NCI-H526 (cell line): Measurements from ENCODE around the gene TIMM29.
"Not testable (repeated sequence)": the region's sequence is repeated elsewhere in the genome, so short reads cannot be mapped to it uniquely, and the experiment has no call there.

Experiments
- DNase-seq, 2 experiments: peaks; one replicate each; lab custom pipeline; 2025; lab: John Stamatoyannopoulos, UW

The TIMM29 gene

DNA sequence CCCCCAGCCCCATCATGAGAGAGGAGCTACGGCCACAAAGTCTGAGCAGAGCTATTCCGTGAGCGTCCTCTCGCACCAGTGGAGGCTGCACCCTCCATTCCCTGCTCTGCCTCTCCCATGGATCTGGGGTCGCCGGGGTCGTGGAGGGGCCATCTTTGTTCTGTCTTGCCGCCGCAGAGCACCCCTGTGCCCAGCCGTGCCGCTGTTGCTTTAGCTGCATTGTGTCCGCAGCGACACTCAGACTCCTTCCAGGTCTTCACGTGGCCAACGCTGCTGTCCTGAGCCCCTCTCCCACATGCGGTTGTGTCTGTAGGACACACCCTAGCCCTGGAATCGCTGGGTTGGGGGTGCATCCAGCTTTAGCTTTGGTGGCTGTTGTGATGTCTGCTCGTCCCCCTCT lies 16.0 kb upstream of the TIMM29 start:
- no peak for DNase-seq

DNA sequence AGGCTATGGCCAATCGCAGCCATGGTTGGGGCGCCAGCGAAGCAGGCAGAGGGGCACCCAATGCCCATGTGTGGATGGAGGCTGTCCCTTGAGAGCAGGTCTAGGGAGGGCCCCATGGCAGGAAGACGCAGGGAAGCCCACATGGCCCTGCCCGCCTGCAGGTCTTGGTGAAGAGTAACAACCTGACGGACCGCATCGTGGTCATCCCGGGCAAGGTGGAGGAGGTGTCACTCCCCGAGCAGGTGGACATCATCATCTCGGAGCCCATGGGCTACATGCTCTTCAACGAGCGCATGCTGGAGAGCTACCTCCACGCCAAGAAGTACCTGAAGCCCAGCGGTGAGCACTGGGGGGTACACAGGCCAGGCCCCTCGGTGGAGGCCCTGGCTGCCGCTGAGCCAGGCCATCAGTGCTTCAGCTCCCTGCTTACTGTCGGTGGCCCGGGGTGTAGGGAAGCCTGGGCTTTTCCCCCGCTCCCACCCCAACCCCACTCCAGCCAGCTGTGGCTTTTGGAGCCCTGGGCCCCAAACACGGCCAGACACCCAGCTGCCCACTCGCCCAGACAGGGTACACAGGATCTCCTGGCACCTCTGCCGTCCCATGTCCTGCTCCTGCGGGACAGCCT lies 14.8 kb upstream of the TIMM29 start:
- no peak for DNase-seq

DNA sequence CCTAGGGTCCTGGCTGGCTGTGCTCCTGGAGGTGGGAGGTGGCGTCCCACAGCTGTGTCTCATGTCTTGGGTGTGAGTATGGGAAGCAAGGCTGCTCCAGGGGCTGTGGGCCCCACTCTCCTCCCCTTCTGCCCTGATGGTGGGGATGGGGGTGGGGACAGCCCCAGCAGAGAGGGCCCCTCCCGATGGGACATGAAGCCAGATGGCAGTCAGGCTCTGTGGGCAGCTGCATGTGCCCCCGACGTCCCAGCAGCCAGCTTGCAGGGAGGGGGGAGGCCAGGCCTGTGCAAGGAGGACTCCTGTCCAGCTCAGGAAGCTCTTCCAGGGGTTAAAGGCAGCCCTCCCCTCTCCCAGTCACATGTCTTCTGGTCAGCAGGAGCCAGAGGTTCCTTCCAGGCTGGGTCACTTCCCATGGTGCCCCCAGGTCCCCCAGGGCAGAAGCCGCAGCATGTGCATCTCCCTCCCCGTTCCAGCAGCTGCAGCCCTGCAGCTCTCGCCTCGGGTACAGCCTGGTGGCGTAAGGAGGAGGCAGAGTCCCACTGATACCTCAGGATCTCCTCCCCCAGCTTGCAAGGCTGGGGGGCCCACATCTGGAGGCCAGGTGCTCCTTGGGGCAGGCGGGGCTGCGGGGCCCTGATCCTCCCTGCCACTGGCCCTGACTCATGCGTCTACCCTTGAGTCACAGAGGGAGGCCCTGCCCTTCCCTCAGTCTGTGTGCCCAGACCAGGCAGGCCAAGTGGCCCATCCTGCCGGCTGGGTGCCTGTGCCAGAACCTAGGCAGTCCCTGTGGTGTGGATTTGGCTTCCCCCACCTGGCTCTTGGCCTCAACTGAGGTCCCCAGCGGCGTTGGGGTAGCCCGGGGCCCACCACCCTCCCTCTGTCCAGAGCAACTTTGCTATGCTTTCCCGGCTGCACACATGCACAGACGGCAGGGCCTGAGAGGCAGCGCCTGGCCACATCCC lies 13.2 kb upstream of the TIMM29 start:
- no peak for DNase-seq

DNA sequence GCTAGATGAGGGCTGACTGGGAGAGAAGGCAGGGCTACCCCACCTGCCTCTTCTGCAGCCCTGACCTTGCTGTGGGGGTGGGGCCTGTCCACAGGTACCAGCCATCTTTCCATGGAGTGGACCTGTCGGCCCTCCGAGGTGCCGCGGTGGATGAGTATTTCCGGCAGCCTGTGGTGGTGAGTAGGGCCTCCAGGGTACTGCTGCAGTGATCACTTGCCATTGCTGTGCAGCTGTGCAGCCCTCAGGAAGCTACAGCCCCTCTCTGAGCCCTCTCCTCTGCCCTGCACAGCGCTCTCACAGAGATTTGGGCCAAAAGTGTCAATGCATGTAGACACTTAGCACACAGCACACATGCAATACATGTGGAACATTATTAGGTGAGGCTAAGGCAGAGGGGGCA lies 12.0 kb upstream of the TIMM29 start:
- DNase-seq = no peak

DNA sequence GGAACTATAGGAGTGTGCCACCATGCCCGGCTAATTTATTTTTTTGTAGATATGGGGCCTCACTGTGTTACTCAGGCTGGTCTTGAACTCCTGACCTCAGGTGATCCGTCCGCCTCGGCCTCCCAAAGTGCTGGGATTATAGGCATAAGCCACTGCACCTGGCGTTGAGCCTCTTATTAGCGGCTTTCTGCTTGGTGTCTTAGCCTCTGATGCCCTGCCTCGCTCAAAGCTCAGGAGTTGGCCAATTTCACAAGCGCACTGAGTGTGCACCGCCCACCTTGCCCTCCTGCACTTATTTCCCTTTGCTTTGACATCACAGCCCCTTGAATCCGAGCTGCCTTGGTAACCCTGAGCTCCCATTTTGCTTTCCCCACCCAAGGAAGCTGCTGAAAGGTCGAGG lies 10.3 kb upstream of the TIMM29 start:
- DNase-seq = no peak

DNA sequence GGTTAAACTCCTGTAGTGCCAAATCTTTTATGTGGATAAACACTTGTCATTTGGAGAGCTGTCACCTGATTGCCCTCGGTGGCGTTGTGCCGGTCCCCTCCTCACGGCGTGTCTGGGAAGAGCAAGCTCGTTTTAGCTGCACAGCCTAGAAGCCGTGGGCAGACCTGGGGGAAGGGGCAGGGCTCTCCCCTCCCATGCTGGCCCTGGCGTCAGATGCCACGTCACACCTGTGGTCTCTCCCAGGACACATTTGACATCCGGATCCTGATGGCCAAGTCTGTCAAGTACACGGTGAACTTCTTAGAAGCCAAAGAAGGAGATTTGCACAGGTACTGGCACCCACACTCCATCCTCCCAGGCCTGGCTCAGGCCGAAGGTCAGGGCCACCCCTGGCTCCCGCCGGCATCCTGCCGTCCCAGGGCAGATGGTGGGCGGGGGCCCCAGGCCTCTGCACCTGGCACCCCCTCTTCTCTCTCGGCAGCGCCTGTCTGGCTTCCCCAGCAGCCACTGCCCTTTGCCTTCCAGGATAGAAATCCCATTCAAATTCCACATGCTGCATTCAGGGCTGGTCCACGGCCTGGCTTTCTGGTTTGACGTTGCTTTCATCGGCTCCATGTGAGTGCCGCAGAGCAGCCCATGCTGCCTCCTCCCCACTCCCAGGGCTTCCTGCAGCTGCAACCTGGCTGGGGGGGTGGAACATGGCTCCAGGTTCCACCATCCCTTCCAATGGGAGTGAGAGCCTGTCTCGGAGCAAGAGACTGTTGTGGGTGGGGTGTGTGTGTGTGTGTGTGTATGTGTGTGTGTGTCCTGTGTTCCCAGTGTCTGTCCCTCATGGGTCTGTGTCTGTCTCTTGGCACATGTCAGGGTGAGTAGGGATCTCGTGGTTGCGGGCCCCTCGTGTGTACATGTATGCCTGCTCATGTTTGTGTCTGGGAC lies 9.0 kb upstream of the TIMM29 start:
- no peak for DNase-seq

DNA sequence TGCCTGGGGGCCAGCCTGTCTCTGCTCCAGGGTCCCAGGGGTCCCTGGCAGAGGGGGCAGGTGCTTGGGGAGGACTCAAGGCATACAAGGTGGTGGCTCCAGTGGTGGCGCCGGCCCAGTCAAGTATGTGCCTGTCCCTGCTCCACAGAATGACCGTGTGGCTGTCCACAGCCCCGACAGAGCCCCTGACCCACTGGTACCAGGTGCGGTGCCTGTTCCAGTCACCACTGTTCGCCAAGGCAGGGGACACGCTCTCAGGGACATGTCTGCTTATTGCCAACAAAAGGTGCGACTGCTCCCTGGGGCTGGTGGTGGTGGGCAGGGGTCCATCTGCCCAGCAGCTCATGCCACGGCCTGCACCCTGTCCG lies 8.3 kb upstream of the TIMM29 start:
- no peak for DNase-seq

DNA sequence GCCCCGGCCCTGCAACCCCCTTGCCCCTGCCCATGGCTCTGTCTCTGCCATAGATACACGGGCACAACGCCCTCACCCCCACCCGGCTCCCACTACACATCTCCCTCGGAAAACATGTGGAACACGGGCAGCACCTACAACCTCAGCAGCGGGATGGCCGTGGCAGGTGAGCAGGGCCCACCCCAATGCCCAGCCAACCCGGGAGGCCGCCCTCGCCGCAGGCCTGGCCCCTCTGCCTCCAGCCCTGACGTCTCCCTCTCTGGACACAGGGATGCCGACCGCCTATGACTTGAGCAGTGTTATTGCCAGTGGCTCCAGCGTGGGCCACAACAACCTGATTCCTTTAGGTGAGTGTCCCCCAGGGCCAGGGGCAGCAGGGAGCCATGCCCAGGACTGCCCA lies 7.8 kb upstream of the TIMM29 start:
- no peak for DNase-seq

DNA sequence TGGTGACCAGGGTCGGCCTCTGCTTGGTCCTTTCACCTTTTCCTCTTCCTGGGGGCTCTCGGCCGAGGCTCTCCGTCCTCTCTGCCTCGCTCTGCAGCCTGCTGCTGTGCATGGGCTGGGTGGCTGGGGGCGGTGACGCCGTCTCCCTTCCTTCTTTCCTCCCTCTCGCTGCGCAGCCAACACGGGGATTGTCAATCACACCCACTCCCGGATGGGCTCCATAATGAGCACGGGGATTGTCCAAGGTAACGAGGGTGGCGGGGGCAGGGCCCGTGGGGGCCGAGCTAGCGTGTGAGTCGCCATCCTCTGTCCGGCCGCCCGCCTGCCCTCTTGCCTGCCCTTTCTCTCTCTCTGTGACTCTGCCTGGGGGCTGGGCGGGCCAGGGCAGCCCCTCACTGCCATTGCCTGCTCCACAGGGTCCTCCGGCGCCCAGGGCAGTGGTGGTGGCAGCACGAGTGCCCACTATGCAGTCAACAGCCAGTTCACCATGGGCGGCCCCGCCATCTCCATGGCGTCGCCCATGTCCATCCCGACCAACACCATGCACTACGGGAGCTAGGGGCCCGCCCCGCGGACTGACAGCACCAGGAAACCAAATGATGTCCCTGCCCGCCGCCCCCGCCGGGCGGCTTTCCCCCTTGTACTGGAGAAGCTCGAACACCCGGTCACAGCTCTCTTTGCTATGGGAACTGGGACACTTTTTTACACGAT lies 7.3 kb upstream of the TIMM29 start:
- DNase-seq = no peak

DNA sequence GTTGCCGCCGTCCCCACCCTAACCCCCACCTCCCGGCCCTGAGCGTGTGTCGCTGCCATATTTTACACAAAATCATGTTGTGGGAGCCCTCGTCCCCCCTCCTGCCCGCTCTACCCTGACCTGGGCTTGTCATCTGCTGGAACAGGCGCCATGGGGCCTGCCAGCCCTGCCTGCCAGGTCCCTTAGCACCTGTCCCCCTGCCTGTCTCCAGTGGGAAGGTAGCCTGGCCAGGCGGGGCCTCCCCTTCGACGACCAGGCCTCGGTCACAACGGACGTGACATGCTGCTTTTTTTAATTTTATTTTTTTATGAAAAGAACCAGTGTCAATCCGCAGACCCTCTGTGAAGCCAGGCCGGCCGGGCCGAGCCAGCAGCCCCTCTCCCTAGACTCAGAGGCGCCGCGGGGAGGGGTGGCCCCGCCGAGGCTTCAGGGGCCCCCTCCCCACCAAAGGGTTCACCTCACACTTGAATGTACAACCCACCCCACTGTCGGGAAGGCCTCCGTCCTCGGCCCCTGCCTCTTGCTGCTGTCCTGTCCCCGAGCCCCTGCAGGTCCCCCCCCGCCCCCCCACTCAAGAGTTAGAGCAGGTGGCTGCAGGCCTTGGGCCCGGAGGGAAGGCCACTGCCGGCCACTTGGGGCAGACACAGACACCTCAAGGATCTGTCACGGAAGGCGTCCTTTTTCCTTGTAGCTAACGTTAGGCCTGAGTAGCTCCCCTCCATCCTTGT lies 6.5 kb upstream of the TIMM29 start:
- DNase-seq = no peak

DNA sequence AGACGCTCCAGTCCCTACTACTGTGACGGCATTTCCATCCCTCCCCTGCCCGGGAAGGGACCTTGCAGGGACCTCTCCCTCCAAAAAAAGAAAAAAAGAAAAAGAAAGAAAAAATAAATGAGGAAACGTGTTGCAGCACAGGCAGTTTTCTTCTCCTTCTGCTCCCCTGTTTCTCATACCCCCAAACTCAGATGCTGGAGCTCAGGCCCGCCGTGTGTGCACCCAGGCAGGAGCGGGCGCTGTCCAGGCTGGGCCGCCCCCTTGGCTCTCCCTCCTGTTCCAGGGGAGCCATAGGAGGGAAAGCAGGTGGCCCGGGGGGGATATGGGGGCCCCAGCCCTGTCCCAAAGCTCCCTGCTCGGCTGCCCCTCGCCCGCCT lies 6.0 kb upstream of the TIMM29 start:
- no peak for DNase-seq

DNA sequence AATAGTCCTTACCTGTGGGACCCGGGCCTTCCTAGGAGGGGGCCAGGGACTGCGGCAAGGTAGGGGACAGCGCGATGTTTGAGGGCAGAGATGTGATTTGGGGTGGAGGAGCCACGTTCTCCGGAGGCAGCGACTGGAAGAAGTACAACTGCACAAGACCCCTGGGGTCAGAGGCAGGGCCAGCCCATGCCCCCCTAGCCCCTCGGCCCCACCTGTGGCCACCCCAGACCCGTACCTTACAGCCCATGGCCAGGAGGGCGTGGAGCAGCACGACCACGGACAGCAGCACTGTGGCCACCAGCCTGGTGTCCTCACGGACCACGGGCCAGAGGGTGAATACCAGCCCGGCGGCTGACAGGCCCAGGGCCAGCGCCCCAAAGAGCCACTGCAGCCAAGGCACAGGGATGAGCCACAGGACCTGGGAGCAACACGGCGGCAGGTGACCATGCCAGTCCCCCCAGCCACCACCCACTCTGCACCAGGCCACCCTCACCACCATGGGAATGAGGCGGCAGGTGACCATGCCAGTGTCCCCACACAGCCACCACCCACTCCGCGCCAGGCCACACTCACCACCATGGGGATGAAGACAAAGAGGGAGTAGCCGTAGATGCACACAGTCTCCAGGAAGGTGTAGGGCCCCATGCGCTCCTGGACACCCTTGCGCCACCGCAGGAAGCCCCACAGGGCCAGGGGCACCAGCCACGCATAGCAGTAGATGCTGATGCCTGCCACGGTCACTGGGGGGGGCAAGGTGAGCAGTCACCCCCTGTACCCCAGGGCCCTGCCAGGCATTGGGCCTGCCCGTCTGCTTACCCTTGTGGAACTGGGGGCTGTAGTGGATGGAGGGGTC lies 5.1 kb upstream of the TIMM29 start:
- no peak for DNase-seq

DNA sequence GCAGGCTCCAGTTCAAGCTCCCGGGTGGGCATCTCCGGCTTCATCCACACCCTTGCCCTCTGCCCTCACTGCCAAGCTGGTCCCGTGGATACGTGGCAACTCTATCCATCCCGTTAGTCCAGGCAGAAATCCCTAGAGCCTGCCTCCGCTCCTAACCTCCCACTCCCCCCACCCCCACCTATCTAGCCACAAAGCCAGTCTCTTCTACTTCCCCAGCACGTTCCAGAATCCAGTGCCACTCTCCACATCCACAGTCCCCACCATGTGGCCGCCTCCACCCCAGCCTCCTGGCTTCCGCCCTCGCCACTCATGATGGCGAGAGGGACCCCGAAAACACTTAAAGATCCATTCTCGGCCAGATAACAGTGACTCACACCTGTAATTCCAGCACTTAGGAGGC lies 4.0 kb upstream of the TIMM29 start:
- DNase-seq = no peak

DNA sequence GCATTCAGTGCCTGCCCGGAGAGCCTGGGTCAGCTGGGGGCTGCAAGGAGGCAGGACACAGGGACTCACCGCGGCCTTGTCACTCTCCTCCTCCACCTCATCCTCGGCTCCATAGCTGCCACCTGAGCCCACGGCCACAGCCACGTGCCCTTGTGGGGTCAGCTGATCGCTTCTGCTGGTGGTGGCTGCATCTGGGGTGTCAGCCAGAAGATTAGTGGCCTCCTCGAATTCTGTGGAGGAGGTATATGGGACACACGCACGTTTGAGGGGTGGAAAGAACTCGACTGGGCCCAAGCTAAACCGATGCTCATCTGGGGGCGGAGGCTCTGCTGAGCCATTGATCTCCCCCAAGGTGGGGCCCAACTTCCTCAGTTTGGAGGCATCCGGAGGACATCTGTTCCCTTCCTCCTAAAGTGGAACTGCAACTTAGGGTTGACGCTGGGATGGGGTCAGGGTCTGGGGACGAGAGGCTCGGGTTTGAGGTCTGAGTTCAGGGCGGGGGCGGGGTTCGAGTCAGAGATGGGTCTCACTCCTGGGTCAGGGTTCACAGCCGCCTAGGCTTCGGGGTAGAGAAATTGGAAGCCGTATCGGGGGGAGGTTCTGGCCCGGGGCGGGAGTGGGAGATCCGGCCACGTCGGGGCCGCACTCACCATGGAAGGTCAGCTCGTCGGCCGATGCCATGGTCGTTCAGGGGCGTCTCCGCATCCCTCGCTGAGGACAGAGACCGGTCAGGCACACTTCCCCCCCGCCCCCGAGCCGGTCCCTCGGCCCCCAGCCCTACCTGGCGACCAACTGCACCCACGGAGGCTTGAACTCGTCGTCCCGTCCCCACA lies 665 bp upstream of the TIMM29 start:
- DNase-seq = no peak

DNA sequence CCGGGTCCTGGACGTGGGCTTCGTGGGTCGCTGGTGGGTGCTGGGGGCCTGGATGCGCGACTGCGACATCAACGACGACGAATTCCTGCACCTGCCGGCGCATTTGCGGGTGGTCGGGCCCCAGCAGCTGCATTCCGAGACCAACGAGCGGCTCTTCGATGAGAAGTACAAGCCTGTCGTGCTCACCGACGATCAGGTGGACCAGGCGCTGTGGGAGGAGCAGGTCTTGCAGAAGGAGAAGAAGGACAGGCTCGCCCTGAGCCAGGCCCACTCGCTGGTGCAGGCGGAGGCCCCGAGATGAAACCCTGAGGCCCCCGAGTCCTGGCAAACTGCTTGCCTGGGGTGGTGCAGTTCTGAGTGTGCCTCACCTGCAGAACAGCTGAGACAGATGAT lies 787 bp downstream of the TIMM29 start:
- DNase-seq = no peak

DNA sequence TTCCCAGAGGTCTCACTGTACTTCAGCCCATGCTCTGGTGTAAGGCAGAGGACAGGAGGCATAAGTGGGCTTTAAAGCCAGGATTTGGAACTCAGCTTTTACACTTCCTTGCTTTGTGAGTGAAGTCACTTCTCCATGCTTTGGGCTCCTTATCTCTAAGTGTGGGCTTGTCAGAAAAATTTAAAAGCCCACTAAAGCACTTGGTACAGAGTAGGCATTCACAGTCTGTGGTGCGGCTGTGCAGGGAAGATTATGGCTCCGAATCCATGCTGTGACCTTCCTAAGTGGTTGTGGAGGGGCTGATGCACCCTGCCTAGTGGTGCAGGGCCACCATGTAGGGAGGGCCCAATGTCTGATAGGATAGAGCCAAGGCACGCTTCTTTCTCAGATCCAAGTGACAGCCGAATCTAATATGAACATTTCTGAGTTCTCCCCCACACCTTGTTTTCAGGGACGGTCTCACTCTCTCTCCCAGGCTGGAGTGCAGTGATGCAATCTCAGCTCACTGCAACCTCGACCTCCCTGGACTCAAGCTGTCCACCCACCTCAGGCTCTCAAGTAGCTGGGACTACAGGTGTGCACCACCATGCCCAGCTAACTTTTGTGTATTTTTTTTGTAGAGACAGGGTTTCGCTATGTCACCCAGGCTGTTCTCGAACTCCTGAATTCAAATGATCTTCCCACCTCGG lies 6.9 kb downstream of the TIMM29 start:
- DNase-seq = no peak

DNA sequence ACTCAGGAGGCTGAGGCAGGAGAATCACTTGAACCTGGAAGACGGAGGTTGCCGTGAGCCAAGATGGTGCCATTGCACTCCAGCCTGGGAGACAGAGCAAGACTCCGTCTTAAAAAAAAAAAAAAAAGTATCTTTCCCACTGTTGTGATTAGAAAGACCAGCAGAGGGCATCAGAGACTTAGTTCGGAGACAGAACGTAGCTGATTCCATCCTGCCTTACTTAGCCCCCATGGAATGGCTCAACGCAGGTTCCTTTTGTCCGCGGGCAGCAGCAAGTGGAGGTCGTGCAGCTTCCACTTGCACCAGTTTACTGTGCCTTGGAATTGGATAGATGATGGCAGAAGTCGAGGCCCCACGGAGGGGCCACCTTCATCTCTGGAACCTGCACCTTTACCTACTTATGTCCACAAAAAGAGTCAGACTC lies 8.1 kb downstream of the TIMM29 start:
- DNase-seq = peak; percentile 38 to 77

DNA sequence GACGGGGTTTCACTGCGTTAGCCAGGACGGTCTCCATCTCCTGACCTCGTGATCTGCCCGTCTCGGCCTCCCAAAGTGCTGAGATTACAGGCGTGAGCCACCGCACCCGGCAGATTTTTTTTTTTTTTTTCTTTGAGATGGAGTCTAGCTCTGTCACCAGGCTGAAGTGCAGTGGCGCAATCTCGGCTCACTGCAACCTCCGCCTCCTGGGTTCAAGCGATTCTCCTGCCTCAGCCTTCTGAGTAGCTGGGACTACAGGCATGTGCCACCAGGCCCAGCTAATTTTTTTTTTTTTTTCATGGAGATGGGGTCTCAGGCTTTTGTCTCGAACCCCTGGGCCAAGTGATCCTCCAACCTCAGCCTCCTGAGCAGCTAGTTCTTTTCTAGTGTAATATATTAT lies 13.0 kb downstream of the TIMM29 start:
- not testable (repeated sequence) for DNase-seq

DNA sequence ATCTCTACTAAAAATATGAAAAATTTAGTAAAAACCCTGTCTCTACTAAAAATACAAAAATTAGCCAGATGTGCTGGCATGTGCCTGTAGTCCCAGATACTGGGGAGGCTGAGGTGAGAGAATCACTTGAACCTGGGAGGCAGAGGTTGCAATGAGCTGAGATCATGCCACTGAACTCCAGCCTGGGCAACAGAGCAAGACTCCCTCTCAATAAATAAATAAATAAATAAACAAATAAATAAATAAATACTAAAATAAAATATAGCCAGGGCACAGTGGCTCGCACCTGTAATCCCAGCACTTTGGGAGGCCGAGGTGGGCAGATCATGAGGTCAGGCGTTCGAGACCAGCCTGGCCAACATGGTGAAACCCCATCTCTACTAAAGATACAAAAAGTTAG lies 14.8 kb downstream of the TIMM29 start:
- DNase-seq = not testable (repeated sequence)
